Cardiac fibroblast (primary cell): ENCODE results near the gene ITGA11.

ENCODE experiments used
- DNase-seq, 2 donors: peaks; one replicate each; pipeline versions ENCODE4 v3.0.0 to v3.0.0-alpha.2; 2010; ENCODE audit warnings: low read depth in 2 of 2
- H3K4me3 ChIP-seq, 2 donors: replicated peaks in 1 of 2; 1 replicate in 1 of 2; 2 replicates in 1 of 2; pipeline ENCODE4 v1.5.1; 2011; ENCODE audit warnings: low read depth in 2 of 2, low read length in 2 of 2, mild to moderate bottlenecking in 2 of 2, moderate library complexity in 1 of 2
- TF ChIP-seq, protein P1 (sequence below): IDR thresholded peaks from one replicate; pipeline ENCODE4 v1.5.1; 2011; ENCODE audit warnings: low read depth, mild to moderate bottlenecking, low read length, inconsistent platforms

Gene ITGA11

GRCh38 chr15:68421798-68422402 is 10.1 kb downstream of the ITGA11 start:
- peak in 1 of 2 donors; percentile 34 for DNase-seq
- TF ChIP-seq, protein P1, sequence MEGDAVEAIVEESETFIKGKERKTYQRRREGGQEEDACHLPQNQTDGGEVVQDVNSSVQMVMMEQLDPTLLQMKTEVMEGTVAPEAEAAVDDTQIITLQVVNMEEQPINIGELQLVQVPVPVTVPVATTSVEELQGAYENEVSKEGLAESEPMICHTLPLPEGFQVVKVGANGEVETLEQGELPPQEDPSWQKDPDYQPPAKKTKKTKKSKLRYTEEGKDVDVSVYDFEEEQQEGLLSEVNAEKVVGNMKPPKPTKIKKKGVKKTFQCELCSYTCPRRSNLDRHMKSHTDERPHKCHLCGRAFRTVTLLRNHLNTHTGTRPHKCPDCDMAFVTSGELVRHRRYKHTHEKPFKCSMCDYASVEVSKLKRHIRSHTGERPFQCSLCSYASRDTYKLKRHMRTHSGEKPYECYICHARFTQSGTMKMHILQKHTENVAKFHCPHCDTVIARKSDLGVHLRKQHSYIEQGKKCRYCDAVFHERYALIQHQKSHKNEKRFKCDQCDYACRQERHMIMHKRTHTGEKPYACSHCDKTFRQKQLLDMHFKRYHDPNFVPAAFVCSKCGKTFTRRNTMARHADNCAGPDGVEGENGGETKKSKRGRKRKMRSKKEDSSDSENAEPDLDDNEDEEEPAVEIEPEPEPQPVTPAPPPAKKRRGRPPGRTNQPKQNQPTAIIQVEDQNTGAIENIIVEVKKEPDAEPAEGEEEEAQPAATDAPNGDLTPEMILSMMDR = no peak
- no peak overlapping the region for H3K4me3 ChIP-seq

GRCh38 chr15:68421115-68421551 is 10.8 kb downstream of the ITGA11 start:
- no peak overlapping the region for H3K4me3 ChIP-seq
- TF ChIP-seq, protein P1 = no peak
- no peak for DNase-seq

DNA sequence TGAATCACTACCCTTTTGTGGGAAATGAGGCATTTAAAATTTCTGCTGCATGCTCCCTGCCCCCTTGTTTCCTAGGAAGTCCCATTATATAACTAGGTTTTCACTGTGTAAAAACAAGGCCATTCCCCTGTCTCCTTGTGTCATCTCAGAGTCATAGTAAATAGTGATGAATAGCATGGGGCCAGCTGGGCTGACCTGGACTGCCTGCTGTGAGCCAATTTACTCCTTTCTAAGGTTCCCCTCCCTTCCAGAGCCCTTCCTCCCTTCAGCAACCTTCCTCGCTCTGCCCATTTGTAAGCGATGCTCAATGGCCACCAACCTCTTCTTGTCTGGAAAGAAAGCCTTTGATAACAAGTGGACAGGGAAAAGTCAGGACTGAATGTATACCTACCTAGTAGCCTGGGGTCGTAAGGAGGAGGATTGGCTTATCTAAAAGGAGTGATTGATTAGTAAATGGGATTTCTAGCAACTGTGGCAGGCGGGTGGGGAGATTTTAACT is 11.7 kb downstream of the ITGA11 start:
- TF ChIP-seq, protein P1 = no peak
- H3K4me3 ChIP-seq = no peak overlapping the region
- peak in 1 of 2 donors; percentile 32 for DNase-seq

DNA sequence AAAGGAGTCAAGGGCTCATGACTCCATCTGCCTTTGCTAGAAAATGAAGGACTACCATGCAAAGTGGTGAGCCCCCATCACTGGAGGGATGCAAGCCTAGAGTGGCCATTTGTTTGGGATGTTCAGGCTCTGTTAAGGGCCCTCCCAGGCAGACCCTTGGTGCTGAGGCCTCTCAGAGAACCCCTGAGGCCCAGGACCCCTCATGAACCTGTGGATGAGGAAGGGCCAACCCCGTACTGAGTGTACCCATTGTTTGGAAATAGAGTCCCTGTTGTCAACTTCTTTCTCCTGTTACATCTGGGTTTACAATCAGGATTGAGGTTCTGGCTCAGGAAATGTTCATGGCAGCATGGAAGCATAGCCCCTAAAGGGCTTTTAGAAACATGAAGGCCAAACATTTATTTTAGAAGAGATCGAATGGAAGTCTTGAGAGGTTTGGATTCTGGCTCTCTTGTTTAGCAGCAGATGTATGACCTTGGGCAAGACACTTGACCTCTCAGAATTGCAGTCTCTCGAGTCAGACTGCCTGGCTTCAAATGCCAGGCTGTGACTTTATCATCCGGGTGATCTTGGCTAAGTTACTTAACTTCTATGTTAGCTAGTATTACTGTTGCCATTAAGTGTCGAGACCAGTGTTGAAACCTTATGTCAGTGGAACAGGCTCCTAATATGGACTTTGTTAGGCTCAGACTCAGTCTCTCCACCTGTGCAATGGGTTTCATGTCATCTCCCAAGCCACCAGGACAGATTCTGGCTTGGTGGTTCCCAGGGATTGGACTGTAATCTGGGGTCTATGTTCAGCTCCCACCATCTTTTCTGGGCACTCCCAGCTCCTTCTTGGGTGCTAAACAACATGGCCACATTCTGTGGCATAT is 12.4 kb downstream of the ITGA11 start:
- TF ChIP-seq, protein P1 = no peak
- no peak overlapping the region for H3K4me3 ChIP-seq
- no peak for DNase-seq

DNA sequence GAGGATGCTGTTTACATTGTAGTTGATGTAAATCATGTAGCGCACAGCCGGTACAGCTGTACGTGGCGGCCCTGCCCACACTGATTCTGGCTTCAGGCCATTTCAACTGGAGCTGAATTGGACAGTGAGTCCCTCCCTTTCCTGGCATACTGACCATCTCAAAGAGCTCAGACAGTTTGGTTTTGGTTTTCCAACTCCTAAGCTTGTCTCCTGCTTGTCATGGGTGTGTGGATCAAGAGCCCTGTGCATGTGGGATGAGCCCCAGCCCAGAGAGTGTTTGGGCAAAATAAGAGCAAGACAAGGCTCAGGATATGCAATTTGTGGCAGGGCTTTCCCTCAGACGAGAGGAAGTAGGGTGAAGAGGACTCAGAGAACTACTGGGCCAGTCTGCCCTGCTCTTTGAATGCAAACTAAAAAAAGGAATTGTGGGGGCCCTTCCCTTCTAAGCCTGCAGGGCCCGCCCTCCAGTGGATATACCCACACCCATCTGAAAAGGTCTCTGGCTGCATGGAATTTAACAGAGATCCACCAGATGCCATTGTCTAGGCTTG is 13.3 kb downstream of the ITGA11 start:
- DNase-seq = peak; percentile 65 to 85
- TF ChIP-seq, protein P1 = no peak
- H3K4me3 ChIP-seq = no peak overlapping the region

DNA sequence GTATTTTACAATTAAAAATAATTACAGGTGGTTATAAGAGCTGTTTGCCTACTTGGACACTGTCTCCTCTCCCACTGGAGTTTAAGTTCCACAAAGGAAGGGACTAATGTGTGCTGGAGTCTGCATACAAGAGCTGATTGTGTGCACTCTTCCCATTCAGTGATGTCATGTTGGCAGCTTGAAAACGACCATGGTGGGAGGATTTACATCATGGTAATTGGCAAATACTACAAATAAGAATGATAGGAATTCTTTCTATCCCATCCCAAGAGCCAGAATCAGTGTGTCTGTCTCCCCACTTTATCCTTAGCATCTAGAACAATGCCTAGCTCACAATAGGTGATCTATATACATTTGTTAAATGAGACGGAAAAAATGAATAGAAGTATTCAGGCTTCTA is 14.1 kb downstream of the ITGA11 start:
- TF ChIP-seq, protein P1 = no peak
- DNase-seq = peak in 1 of 2 donors; percentile 35
- no peak overlapping the region for H3K4me3 ChIP-seq
